Raji (cell line): Measurements from ENCODE around the gene ZDHHC12.

Experiments
- POLR2A ChIP-seq: IDR thresholded peaks from 2 replicates; pipeline ENCODE4 v1.6.1; 2011; ENCODE audit warnings: low read depth, low read length, control low read depth; ENCODE audit not compliant: insufficient read depth

The ZDHHC12 gene

DNA sequence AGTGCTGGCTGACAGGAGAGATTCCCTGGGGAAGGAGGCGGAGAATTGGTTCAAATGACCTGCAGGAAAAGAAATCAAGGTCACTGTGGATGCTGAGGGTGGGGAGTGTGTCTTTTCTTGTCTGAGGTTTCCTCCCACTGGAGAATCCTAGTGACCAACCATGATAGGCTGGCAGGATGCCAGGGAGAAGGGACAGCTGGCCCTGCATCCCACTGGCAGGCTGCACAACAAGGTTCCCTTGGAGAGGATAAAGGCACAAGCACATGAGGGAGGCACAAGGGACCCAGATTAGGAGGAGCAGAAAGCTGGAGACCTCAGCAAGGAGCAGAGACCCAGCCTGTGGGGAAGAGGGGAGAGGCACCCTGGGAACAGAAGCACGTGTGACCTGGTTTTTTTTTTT lies 11.4 kb upstream of the ZDHHC12 start:
- no peak for TF ChIP-seq POLR2A

DNA sequence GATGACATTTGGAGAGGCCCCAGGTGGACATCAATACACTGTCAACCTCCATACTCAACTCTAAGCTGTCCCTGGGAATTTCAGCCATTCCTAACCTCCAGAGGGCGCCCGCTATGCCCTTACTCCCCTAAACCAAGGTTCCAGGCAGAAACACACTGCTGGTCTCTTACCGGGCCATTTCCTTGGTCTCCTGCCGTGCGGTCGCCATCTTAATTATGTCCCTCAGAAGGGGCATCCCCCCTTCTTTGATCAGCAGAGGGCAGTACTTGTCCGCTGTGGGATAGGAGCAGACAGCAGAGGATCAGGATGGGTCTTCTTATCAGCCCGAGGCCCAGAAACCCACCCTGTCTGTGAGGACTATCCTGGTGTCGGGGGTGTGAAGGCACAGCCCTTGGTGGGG lies 9.3 kb upstream of the ZDHHC12 start:
- TF ChIP-seq POLR2A = no peak

DNA sequence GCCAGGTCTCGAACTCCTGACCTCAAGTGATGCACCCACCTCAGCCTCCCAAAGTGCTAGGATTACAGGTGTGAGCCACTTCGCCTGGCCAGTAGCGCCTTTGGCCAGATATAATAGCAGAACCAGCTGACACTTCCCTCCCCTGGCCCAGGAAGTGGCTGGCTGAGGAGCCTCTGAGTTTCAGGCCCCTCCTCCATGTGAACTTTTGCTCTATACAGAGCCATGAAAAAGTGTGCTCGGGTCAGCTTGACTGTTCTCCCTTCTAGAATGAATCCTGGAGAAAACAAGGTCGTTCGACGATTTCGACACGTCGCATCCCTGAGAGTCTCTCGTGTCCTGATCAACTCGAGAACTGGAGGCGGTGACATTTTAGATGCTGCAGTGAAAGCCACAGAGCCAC lies 8.6 kb upstream of the ZDHHC12 start:
- TF ChIP-seq POLR2A = no peak

DNA sequence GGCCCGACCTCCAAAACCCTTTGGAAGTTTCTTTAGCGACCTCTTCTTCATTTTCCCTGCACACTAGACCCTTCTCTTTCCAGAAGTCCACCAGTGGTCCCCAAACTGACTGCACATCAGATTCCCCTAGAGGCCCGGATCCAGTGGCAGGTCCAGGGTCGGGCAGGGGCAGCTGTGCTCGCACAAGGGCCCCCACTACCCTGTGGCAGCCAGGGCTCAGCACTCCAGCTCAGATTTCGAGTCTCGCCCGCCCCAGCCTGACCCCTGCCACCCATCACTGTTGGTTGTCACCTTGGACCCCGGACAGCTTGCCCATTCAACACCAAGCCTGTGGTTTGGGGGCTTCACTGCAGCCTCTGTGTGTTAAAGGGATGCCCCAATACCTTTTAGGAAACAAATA lies 7.8 kb upstream of the ZDHHC12 start:
- no peak for TF ChIP-seq POLR2A

DNA sequence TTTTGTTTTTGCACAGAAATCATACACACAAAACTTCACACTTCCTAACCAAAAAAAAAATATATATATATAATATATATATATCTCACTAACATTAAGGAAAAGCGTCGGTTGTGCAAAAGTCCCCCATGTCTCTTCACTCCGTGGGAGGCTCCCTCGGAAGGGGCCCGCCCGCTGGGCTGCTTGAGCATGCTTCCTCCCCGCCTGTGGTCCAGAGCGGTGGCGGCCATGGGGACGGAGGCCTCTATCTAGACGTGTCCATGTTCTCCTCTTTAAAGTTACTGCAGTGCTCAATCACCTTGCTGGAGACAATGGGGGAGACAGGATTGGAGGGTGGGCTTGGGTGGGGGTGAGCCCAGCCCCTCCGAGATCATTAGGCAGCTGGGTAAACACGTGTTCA lies 7.2 kb upstream of the ZDHHC12 start:
- no peak for TF ChIP-seq POLR2A

DNA sequence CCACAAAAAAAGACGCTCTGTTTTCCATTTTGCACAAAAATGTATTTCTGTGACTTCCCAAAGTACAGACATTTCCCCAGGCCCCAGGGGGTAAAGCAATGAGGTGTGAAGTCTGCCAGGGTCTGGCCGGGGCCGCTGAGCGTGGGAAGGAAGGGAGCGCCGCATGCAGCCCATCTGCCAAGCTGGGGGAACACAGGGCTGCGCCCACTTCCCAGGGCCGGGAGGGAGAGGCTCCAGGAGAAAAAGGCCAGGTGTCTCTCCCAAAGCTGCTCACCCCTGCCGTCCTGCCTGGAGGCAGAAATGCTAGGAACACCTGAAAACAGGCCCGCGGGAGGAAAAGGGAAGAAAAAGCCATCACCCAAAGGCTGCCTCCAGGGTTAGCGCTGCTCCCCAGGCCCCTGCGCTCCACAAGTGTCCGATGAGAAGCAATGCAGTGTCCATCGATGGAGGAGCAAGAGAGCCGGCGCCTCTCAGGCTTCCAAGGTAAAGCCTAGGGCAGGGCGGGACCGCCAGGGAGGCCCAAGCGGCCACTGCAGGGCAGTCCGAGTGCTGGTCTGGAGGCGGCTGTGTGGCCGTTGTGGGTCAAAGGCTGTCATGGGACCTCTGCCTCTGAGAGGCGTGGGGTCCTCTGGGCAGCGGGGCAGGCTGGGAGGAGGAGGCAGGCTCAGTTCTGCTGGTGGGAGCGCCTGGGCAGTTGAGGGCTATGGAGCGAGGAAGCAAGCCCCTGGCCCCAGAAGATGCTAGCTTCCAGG lies 6.0 kb upstream of the ZDHHC12 start:
- TF ChIP-seq POLR2A = no peak

DNA sequence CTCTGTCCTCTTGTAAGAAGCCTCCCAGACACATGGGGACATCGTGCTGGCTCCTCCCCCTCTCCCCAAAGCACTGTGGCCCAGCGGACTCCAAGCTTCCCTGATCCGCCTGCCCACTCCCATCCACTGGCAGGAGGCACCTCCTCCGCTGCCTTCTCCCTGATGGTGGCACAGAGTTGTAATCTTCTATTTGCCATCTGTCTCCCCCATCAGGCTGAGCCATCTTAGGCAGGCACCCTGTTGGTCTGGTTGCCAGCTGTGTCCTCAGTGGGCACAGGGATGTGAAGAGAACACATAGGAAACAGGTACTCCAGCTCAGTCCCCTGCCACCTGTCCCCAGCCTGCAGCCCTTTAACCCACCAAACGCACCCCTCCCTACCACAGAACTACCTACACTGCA lies 5.4 kb upstream of the ZDHHC12 start:
- no peak for TF ChIP-seq POLR2A

DNA sequence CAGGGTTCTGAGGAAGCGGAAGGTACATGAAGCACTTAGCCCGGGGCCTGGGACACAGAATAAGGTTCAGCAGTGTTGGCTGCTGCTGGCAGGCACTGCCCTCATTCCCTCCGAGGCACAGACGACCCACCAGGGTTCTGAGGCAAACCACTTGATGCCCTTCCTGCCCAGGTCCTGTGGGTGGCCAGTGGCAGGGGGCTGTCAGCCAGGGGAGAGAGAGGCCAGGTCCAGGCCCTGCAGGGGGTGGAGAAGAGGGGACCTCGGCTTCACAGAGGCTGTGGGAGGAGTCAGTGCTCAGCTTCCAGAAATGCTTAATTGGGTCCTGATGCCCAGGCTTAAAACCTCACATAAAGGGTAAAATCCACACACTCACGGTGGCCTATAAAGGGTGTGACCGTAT lies 4.4 kb upstream of the ZDHHC12 start:
- TF ChIP-seq POLR2A = no peak

DNA sequence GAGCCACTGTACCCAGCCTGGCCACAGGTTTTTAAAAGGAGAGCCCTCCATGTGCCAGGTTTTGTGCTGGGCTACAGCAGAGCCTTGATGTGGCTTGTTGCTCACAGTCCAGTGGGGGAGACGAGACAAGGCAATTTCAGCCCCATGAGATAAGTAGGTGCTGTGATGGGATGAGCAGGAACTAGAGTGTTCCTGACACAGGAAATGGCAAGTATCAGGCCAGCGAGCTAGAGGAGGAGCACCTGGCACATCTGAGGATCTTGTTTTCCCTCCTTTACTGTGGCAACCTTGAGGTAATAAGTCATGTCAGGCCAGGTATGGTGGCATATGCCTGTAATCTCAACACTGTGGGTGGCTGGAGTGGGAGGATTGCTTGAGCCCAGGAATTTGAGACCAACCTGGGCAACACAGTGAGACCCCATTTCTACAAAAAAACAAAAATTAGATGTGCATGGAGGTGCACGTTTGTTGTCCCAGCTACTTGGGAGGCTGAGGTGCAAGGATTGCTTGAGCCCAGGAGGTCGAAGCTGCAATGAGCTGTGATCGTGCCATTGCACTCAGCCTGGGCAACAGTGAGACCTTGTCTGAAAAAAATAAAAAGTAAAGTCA lies 3.8 kb upstream of the ZDHHC12 start:
- TF ChIP-seq POLR2A = no peak

DNA sequence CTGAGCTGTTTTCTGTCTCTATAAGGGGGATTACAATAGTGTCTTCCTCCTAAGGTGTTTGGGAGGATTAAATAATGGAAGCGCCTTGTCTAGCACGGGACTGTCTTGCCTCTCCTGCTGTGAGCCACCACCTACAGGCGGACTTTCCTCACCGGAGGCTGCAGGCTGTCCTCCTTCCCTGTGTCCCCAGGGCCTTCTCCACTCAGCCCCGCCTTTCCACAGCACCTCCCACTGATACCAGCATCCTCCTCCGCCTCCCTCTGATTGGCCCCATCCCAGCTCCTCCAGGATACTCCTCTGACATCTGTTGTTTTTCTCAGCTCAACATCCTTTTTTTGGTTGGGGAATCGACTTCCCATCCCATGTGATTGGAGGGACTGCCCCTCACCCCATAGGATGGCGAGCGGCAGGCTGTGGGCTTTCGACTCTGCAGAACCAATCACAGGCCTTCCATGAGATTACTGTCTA lies 851 bp upstream of the ZDHHC12 start:
- no peak for TF ChIP-seq POLR2A

DNA sequence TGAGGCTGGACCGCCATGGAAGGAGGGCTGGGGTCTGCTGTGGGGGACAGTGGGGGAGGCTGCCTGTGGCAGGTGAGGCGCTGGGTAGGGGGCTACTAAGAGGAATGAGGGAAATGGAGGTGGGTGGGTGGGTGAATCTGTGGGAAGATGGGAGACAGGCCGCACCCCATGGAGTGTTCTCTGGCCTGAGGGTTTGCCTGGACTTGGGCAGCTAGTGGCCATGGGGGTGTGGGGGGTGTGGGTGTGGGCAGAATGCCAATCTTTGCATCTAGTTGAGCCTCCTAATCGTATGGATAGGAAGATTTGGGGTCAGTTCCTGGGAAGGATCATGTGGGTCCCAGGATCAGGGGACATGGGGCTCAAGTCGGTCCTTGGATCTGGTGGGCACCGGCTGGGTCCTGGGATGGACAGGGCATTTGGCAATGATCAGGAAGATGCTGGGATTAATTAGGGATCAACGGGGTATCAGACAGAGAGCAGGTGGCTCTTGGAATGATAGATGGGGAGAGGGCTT lies 518 bp downstream of the ZDHHC12 start:
- TF ChIP-seq POLR2A = no peak

DNA sequence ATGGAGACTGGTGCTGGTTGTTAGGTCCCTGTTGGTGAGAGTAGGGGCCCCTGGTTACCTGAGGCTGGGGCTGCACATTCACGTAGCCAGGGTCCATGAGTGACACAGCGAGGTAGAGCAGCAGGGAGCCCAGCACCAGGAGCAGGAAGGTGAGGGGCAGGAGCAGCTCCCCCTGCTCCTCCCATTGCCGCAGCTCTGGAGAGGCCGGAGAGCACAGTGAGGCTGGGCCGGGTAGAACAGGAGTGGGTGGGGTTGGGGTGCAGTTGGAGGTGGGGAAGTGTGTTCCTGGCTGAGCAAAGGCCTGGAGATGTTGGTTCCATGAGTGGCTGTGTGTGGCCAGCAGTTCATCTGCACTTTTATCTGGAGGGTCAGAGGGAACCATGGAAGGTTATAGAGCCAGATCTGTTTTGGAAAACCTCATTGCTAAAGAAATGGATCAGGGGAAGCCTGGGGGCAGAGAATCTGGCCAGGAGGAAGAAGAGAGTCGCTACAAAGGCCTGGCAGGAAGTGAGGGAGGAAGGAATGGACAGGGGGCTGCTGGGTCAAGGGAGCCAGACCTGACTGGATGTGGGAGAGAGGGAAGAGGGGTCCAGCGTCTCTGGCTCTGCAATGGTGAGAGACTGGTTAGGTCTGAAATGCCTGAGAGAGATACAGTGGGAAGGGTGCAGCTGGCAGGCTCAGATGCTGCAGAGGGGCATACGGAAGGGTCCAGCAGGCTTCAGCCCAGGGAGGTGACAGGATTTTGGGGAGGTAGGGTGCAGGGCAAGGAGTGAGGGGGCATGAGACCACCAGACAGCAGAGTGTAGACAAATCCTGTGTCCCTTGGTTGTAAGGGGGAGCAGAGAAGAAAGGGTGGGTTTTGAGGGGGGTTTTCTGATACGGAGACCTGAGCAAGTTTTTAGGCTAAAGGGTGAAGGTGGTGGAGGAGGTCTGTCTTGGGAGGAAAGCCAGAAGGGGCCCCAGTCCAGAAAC lies 1.3 kb downstream of the ZDHHC12 start:
- TF ChIP-seq POLR2A = no peak

DNA sequence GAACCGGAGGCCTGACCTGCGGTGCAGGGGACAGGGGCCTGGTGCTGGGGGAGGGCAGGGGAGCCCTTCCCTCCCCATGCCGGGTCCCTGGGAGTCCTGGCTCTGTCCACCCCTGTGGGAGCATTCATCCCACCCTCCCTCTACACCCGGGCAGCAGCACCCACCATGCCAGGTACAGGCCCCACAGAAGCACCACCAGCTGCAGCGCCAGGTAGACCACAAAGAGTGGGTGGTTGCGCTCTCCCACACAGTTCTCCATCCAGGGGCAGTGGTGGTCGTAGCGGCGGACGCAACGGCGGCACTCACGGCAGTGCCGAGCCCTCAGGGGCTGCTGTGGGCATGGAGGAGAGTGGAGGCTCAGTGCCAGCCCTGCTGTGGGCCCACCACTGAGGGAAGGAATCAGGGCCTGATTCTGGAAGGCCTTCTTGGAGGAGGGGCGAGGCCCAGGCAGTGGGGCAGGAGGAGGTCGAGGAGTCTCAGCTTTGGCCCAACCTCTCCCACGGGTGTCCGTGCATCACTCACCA lies 2.4 kb downstream of the ZDHHC12 start:
- TF ChIP-seq POLR2A = no peak

DNA sequence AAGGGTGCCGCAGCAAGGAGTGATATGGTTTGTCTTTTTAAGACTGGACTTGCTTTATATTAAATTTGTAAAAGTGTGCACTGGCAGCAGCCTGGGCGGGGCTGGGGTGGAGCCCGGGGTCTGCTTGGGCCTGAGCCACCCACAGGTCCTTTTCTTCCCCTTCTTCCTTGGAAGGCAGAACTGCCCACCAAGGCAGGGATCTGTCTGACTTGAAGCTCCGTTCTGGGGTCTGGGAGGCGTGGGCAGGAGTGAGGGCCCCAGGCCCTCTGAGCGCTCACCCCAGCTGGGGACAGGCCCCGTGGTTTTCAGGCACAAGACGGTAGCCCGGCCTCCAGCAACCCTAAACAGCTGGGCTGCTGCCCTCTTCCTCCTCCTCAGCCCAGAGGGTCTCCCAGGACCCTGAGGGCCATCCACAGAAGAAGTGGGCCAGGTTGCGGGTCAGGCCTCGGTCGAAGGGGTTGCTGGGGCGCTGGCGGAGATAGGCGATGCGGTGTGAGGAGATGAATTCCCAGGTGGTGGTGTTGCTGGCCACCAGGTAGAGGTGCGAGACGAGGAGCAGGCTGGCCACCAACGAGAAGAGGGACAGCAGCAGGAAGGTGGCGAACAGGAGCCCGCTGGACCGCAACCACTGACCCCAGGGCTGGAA lies 3.0 kb downstream of the ZDHHC12 start:
- TF ChIP-seq POLR2A = no peak
